Renal cortical epithelial cell (primary cell): ENCODE results near the gene EEF1AKMT2. TPM values are rescaled to one million over a fixed set of nuclear protein-coding genes. Genes with fewer than 3 reads are reported as not detected.

Experiments
- DNase-seq: peaks from one replicate; pipeline ENCODE4 v3.0.0-alpha.2; 2011; ENCODE audit warnings: low read depth
- total RNA-seq: library from RNA; depleted of rRNA; stranded (reverse); fragments of >200 nt; gene quantifications from 2 replicates; pipeline ENCODE4 v1.2.3, GENCODE V29; 2014

Gene EEF1AKMT2
- total RNA-seq, 1 donor from 2014 or later = 15.7 TPM

DNA sequence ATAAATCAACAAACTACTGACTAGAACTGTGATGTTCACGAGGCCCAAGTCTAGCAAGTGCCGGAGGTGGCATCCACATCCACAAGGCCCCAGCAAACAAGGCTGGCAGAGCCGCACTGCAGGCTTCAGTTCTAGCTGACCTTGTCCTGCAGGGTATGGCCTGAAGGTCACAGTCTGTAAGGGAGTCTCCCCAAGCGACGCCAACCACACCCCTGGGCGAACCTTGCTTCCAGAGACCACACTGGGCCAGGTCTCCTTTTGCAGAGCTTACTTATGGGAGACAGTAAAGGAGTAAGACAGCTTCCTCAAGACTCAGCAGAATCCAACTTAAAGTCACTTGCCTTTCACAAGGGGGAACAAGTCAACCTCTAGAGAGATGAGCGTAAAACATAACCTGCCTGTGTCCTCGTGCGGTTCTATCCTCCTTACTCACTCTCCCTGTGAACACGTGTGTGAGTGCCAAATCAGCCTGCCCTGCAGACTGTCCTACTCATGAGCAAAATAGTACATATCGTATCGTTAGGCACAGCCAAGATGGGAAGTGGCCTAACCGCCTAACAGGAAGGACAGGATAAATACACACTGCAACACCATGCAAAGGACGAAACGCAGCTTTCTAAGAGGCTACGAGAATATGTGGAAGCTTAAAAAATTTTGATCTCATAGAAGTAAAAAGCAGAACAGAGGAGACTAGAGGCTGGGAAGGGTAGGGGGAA lies 70.2 kb downstream of the EEF1AKMT2 start:
- no peak for DNase-seq

DNA sequence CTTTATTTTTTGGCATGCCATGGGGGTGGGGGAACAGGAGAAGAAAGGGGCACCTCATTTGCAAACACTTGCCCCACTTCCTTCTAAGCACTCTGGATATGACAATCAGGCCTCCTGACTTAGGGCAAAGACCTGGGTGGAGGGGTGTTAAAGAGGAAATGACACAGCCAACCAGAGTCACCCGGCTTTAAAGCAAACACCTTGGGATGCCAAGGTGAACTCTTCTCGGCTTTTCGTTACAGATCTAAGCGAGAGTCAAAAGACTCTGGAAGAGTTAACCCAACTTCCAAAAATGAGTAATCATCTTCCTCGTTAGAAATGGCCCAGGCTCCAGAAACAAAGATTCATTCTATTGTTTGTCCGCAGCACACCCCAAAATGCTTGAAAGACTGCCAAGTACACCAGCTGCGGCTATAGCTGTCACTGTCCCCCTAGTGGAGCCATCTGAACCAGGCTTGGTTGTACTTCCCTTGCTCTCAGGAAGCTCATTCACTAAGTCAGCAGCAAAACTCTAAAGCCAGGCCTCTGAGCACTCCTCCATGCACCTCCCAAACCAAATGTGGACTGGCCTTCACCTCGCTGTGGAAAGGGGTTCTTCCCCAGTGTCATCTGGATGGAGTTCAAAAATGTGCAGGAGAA lies 72.4 kb downstream of the EEF1AKMT2 start:
- no peak for DNase-seq

DNA sequence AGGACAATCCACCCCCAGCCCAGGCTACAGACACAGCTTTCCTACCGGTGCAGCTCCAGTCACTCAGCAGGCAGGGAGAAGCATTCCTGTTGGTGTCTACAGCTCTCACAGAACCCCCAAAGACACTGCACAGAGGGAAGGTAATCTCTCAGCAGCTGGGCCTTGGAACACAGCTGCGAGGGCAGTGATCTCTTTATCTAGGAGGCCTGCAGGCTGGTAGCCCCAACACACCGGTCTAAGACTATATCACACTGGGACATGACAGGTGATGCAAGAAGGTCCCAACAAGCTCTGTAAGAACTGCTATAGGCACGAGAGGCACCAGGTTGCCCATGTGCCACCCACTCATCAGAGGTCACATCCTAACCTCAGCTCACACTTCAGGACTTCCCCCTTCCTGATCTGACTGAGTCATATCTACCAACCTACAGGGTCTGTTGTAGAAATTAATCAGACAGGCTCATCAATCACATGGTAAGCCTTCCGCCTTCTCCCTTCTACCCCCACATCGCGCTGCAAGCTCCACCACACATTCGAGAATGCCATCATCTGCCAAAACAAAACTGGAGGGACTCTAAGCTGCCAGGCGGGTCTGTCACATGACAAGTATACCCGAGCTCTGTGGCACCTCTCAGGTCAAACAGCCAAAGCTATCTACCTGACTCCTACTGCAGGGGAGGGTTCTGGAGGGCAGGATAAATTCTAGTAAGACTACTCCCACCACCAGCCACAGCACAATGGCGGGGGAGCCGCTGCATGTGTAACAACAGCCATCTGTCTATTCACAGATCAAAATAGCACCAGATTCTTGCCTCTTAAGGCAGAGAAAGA lies 73.6 kb downstream of the EEF1AKMT2 start:
- DNase-seq = peak; percentile 79

DNA sequence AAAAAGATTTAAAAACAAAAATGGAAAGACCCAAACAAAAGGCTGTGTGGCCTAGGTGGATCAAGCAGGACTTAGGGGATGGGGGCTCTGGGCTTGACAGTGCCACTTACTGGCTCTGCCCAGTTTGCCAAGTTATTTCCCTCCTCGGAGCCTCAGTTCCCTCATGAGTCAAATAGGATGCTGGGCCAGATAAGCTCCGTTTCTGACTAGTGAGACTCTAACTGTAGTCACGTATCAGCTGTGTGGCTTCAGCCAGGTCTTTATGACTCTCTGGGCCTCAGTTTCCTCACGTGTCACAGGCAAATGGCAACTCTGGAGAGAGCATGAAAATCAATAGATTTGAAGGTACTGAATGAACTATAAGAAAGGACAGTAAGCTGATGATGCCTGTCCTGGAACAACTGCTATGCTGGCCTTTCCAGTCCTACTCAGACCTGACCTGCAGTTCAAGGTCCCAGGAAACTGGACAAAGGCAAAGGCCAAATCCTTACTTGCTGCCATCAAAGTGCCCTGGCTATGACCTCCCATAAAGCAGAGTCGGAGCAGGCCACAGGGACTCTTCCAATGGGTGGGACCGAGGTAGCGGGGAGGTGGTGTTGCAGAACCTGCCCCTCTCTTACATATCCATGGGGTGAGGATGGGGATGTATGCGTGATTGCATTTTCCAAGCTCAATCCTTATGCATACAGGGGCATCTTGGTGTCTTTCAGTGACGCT lies 74.5 kb downstream of the EEF1AKMT2 start:
- no peak for DNase-seq

DNA sequence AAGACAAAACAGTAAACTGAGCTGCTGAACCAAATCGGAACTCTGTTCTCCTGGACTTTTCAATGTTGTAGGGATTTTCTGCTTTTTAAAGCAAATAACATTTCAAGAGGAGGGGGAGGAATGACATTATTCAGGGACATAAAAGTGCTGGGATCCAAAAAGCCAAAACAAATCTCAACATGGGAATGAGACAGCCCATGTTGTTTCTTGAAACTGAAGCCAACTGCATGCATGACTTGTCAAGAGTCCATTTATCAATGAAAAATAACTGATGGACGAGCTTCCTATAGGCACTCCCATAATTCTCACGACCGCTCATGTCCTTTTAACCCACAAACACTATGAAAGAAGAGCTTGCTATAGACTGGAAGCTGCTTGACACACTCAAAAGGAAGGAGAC lies 75.3 kb downstream of the EEF1AKMT2 start:
- no peak for DNase-seq

DNA sequence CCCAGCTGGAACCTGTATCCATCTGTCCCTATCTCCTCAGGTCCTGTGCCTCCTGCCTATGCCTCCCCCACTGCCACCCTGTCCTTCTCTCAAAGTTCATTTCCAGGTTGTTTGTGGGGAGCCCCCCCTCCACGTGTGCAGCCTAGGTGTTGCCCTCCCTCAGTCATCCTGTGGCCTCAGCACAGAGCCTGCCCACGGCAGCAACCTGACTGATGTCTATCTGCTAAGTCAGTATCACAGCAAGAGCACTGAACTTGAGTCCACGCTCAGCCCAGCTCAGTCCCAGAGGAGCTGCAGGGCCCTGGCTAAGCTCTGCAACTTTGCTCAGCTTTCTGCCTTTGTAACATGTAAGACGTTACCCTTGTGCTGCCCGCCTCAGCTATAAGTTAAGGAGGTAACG lies 76.2 kb downstream of the EEF1AKMT2 start:
- DNase-seq = no peak

DNA sequence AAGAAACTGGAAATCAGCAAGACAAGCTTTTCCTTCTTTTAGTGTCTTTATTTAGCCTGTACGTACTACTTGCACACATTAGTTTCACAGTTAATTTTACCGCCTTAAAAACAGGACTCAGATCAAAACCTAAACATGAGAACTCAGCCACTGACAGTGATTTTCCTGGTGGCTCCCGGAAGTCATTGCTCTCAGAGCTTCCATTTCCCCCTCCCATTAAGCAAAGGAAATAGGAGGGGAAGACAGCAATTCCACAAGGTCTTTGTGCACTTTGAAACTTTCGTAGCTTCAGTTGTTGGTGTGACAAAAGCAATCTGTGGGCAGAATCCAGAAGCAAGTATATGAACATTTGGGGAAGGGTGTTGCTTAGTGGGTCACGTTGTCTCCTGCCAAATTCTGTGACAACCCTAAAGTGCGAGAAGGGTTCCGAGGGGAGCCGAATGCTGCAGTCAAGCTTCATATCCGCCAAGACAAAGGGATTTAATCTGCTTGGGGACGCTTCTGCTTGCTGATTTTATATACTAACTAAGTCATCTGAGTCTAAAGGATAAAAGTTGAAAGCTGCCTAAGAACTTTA lies 77.9 kb downstream of the EEF1AKMT2 start:
- no peak for DNase-seq

DNA sequence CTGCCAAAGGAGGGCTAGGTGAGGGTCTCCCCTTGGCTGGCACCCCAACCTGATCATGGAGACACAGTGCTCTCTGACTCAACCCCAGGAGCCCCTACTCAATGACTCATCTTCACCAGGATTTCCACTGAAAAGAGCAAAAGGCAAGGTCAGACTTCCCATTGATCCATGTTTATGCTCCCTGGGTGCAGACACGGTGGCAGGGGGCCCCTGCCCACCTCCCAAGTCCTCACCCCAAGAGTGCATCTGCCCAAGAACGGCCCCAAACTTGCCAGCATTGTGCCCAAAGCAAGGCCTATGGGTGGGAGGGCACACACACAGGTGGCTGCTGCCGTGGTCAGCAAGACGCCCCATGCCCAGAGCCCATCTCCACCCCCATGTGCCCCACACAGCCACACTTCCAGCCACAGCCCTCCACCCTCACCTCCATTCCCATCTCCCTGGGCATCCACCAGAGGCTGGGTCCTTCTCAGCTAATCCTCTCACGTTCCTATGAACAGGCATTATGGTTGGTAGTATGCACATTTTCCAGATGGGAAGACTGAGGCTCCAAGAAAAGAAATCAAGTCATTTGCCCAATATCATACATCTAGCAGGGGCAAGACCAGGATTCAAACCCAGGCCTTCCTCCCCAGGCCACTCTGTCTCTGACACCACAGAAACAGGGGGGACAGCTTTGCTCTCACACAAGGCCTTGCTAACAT lies 78.8 kb downstream of the EEF1AKMT2 start:
- no peak for DNase-seq

DNA sequence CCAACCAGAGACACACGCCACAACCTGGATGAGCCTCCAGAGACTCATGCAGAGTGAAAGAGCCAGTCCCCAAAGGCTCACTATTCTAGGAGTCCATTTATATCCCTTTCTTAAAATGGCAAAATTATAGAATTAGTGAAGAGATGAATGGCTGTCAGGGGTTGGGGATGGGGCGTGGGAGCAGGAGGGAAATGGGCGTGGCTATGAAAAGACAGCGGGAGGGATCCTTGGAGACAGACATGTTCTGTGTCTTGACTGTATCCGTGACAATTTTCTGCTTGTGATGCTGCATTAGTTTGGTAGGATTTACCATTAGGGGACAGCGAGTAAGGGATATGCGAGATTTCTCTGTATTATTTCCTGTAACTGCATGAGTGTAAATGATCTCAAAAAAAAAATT lies 80.5 kb downstream of the EEF1AKMT2 start:
- no peak for DNase-seq

DNA sequence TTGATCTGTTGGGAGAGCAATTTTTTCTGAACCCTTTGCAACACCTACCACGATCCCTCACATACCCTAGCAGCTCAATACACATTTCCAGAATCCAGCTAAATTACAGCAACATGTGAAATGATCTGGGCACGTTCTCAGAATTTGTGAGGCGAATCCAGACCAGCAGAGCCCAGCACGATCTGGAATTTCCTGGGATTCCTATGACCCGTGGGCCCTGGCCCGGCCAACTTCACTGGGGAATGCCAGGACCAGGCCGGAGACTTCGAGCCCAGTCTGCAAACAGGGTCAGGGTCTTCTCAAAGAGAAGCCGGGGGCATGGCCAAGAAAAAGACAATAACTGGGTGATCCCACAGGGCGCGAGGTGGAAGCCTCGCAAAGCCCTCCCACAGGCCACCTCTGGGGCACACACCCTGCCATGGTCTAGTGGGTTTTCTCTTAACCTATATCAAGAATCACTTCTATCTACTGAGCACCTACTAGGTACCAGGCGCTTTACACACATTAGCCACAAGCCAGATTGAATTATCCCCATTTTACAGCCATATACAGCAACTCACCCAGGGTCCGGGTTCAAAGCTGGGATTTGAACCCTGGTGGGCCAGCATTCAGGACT lies 81.3 kb downstream of the EEF1AKMT2 start:
- DNase-seq = peak; percentile 71

DNA sequence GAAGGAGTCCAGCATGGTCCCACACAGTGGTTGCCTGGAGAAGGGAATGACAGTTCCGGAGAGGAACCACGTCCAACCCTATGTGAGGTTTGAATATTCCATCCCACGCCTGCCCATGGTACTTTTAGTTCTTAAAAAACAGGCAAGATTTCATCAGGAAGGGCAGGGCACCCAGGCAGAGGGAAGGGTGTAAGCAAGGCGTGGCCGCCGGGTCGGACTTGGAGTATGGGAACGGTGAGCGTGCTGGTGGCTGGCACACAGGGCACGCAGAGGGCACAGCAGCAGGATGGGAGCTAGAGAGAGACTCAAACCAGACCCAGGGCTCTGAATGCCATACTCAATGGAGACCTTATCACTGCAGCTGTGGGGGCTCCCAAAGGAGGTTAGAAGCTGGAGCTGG lies 81.8 kb downstream of the EEF1AKMT2 start:
- peak; percentile 59 for DNase-seq

DNA sequence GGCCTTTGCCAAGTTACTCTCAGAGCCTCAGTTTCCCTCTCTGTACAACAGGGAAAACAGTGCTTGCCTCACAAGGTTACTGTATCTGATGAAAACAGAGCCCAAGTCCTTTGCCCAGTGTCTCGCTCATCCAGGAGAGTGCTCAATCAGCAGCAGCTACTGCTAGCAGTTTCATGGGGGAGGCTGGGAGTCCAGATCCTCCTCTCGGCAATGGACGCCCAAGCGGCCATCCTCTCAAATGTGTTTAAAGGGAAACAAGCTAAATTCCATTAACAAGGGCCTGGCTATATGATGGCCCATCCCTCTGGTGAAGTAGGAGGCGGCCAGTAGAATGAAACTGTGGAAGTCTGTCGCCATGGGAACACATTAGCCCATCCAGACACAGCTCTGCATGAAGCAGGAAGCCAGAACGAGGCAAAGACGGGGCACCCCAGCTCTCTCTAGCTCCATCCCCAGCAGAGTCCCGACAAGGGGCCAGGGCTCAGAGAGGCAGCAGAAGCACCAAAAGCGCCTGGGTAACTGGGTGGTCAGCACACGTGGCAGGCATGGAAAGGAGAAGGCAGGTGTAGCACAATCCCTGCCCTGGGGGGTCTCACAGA lies 82.7 kb downstream of the EEF1AKMT2 start:
- no peak for DNase-seq

DNA sequence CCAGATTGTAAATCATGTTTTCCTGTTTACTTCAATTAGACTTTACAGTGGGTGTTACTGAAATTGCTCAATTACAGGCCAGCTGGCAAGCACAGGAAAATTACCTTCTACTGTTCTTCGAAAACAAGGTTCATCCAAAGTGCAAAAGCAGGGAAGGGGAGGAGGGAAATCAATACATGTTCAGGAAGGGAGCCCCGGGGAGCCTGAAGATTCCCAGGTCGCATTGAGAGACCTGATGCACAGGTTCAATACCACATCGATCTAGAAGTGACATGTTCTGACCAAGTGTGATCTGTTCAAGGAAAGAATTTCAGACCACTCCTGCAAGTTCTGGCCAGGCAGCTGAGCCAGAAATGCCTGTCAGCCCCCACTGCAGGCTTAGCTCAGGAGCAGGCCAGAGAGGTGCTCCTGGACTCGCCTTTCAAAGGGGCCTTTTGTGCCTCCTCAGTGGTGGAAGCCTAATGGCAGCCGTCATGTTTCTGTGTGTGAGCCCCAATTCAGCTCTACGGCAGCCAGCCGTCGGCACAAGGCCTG lies 83.4 kb downstream of the EEF1AKMT2 start:
- DNase-seq = peak; percentile 73

Other genes with a start within 250 kb of the EEF1AKMT2 start
- gene FAM53B, start 47.5 kb downstream of the EEF1AKMT2 start, total RNA-seq = 15.5 and 20.4 TPM in 2 replicates
- 15.1 and 15.4 TPM in 2 replicates for gene ABRAXAS2, start 9.9 kb upstream of the EEF1AKMT2 start, total RNA-seq
- 24.1 and 27.2 TPM in 2 replicates for gene ZRANB1, start 150.2 kb upstream of the EEF1AKMT2 start, total RNA-seq